Osteoblast (primary cell): ENCODE results near the gene AMELY. TPM values are rescaled to one million over a fixed set of nuclear protein-coding genes. Genes with fewer than 3 reads are reported as not detected.

ENCODE experiments used
- DNase-seq: peaks from one replicate; pipeline ENCODE4 v3.0.0; 2011; ENCODE audit warnings: low spot score, mixed read lengths; ENCODE audit not compliant: insufficient read length; ENCODE audit errors: missing footprints
- H2AFZ ChIP-seq: 2 replicates; pipeline ENCODE4 v1.6.0; 2011; ENCODE audit warnings: mild to moderate bottlenecking, low read length
- H3K27ac ChIP-seq: 2 replicates; pipeline ENCODE4 v1.5.1; 2011; ENCODE audit warnings: mild to moderate bottlenecking, low read depth, low read length, moderate library complexity
- H3K27me3 ChIP-seq: 2 replicates; pipeline ENCODE4 v1.6.0; 2012; ENCODE audit warnings: mild to moderate bottlenecking, control low read depth, inconsistent platforms, low read length, moderate library complexity; ENCODE audit not compliant: insufficient read depth
- H3K36me3 ChIP-seq: 2 replicates; pipeline ENCODE4 v1.5.1; 2011; ENCODE audit warnings: mild to moderate bottlenecking, low read length, control low read depth, moderate library complexity; ENCODE audit not compliant: insufficient read depth
- H3K4me1 ChIP-seq: 2 replicates; pipeline ENCODE4 v1.5.1; 2011; ENCODE audit warnings: mild to moderate bottlenecking, low read length, control low read depth, moderate library complexity; ENCODE audit not compliant: insufficient read depth
- H3K4me2 ChIP-seq: 2 replicates; pipeline ENCODE4 v1.6.0; 2011; ENCODE audit warnings: mild to moderate bottlenecking, low read length; ENCODE audit not compliant: insufficient read depth
- H3K4me3 ChIP-seq: fragments of 200-600 bp; sonication (generic); 3 replicates; pipeline ENCODE4 v1.5.1; 2012; ENCODE audit warnings: mild to moderate bottlenecking, low read length, inconsistent platforms; ENCODE audit not compliant: insufficient read depth
- H3K79me2 ChIP-seq: 2 replicates; pipeline ENCODE4 v1.6.0; 2012; ENCODE audit warnings: mild to moderate bottlenecking, low read length, control low read depth, inconsistent platforms; ENCODE audit not compliant: insufficient read depth
- H3K9me3 ChIP-seq: 2 replicates; pipeline ENCODE4 v1.5.1; 2011; ENCODE audit warnings: low read depth, low read length, control low read depth
- H4K20me1 ChIP-seq: 2 replicates; pipeline ENCODE4 v1.6.0; 2012; ENCODE audit warnings: mild to moderate bottlenecking, low read length, control low read depth; ENCODE audit not compliant: insufficient read depth
- CTCF ChIP-seq: IDR thresholded peaks from 2 replicates; pipeline ENCODE4 v1.5.1; 2011; ENCODE audit warnings: mild to moderate bottlenecking, low read depth, low read length, moderate library complexity; ENCODE audit errors: extremely low read depth
- total RNA-seq: library from RNA; depleted of rRNA; stranded (reverse); fragments of >200 nt; gene quantifications from 2 replicates; pipeline ENCODE4 v1.2.3, GENCODE V29; 2012

The AMELY gene
- total RNA-seq, 1 donor: not detected

- H3K4me2 ChIP-seq: no peak overlapping the region
- DNase-seq: no peak
- H3K9me3 ChIP-seq: no peaks in the 10 kb centered on the region
- no peak for TF ChIP-seq CTCF
- H3K36me3 ChIP-seq: no peaks in the 10 kb centered on the region
- no peak overlapping the region for H3K4me3 ChIP-seq
- no peaks in the 10 kb centered on the region for H3K27me3 ChIP-seq
- H3K4me1 ChIP-seq: no peaks in the 10 kb centered on the region
- H4K20me1 ChIP-seq: no peaks in the 10 kb centered on the region
- no peaks in the 10 kb centered on the region for H3K79me2 ChIP-seq
- H2AFZ ChIP-seq: no peak overlapping the region
- no peak overlapping the region for H3K27ac ChIP-seq
These were observed 9.5 kb upstream of the AMELY start for GRCh38 chrY:6921061-6921460.

DNA sequence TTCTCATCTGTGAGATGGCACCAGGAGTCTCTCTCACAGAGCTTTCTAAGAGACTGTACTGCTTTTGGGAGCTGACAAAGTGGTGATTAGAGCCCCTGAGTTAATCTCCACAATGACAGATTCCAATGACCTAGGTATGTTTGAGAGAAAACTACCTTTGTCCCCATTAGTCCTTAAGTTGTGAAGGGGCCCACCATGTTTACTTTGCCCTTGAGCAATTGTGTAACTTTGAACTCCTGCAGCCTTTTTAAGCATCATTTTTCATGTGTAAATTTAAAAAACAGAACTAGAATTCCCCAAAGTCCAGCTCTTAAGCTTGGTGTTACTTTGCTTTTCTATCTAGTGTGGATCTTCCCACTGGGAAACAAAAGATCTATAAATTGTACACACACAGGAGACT lies 1.8 kb upstream of the AMELY start:
- DNase-seq: no peak
- no peak overlapping the region for H3K4me3 ChIP-seq
- H3K27me3 ChIP-seq: no peaks in the 10 kb centered on the region
- no peak overlapping the region for H2AFZ ChIP-seq
- H3K9me3 ChIP-seq: no peaks in the 10 kb centered on the region
- no peaks in the 10 kb centered on the region for H3K79me2 ChIP-seq
- no peaks in the 10 kb centered on the region for H3K4me1 ChIP-seq
- no peaks in the 10 kb centered on the region for H4K20me1 ChIP-seq
- no peaks in the 10 kb centered on the region for H3K36me3 ChIP-seq
- TF ChIP-seq CTCF: no peak
- H3K4me2 ChIP-seq: no peak overlapping the region
- H3K27ac ChIP-seq: no peak overlapping the region

- no peaks in the 10 kb centered on the region for H3K79me2 ChIP-seq
- TF ChIP-seq CTCF: no peak
- no peaks in the 10 kb centered on the region for H3K4me1 ChIP-seq
- no peak for DNase-seq
- no peak within 1 kb of the TSS for H2AFZ ChIP-seq
- H4K20me1 ChIP-seq: no peaks in the 10 kb centered on the region
- H3K27me3 ChIP-seq: no peaks in the 10 kb centered on the region
- no peaks in the 10 kb centered on the region for H3K9me3 ChIP-seq
- H3K36me3 ChIP-seq: no peaks in the 10 kb centered on the region
- H3K4me2 ChIP-seq: no peak within 1 kb of the TSS
- H3K27ac ChIP-seq: no peak within 1 kb of the TSS
- H3K4me3 ChIP-seq: no peak within 1 kb of the TSS
These were observed 940 bp downstream of the AMELY start, which contains the start of gene TBL1Y for GRCh38 chrY:6910372-6911252. TBL1Y (plus strand) TSS chrY:6910697; CDS start chrY:7025085, 114,388 bp downstream.

DNA sequence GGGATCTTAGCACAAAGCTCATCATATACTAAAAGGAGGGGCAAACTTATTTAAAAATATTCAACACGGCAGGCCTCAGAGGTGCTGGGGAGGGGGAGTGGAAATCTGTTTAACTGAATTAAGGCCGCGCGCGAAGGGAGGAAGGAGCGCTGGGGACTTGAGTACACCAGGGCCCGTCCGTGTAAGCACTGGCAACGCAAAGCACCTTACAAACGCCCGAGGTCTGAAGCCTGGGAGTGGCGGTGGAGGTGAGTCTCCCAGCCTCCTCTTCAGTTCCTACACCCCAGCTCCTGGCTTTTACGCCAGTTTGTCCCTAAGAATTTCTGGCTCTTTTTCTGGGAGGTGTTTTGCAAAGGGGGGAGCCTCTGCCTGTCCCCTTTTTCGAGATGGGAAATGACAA lies 1.7 kb downstream of the AMELY start:
- H3K27me3 ChIP-seq: no peaks in the 10 kb centered on the region
- no peaks in the 10 kb centered on the region for H3K79me2 ChIP-seq
- no peaks in the 10 kb centered on the region for H3K9me3 ChIP-seq
- H3K4me3 ChIP-seq: no peak overlapping the region
- no peaks in the 10 kb centered on the region for H3K4me1 ChIP-seq
- H3K4me2 ChIP-seq: no peak overlapping the region
- H3K27ac ChIP-seq: no peak overlapping the region
- no peaks in the 10 kb centered on the region for H4K20me1 ChIP-seq
- H2AFZ ChIP-seq: no peak overlapping the region
- no peak for DNase-seq
- H3K36me3 ChIP-seq: no peaks in the 10 kb centered on the region
- TF ChIP-seq CTCF: no peak
